ENCODE results near the gene MTUS2.

- TF ChIP-seq CTCF (IDR thresholded peaks at IDR 0.05; ENCODE audit: low read depth, low read length, poor library complexity, severe bottlenecking) (no peak), EZH2phosphoT487 (IDR thresholded peaks at IDR 0.05; ENCODE audit: borderline replicate concordance, low read length) (no peak)
Measured at GRCh38 chr13:29427937-29428309, 607.8 kb downstream of the MTUS2 start.

All from DOHH2 (cell line).